Activated effector memory CD4-positive, alpha-beta T cell treated with anti-CD3 and anti-CD28 coated beads, Interleukin-2, amount 50 U/mL, for 16 hours (primary cell): ENCODE results near the gene LRGUK.
"Not testable (repeated sequence)": the region's sequence is repeated elsewhere in the genome, so short reads cannot be mapped to it uniquely, and the experiment has no call there.

Source experiments
- DNase-seq: peaks from one replicate; pipeline ENCODE4 v3.0.0-alpha.2; 2020

The LRGUK gene

DNA sequence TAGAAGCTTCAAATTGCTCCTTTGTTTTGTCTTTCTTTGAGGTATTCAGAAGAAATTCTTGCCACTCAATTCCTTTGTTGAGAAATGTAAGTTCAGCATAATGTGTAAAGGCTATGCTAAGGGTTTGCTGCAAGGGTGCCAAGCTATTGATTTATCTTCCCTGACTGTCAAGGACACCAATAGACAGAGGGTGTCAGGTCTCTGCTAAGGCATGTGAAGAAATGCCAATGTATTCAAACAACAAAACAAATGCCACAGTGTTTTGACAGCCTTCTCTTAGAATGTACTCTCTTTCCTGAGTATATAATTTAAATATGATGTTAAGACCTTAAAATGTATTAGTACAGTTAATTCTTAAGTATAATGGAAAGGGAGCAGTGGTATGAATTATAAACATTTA, 62.4 kb downstream of the LRGUK start:
- DNase-seq: no peak

DNA sequence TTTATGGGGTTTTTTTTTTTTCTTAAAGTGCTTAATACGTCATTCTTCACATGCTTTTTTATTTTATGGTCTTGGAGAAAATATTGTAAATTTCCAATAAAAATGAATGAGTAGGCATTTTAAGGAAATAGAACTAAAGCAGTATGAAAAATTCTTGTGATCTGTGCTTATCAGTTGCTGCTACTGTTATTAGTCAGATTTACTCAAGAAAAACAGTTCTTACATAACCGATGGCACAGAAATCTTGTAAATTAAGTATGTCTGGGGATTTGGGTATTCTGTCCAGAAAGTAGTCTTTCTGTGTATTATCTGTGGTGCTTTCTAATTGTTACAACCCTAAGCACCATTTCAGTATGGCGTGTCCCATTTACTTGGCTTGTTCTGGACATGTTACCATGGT, 64.7 kb downstream of the LRGUK start:
- no peak for DNase-seq

DNA sequence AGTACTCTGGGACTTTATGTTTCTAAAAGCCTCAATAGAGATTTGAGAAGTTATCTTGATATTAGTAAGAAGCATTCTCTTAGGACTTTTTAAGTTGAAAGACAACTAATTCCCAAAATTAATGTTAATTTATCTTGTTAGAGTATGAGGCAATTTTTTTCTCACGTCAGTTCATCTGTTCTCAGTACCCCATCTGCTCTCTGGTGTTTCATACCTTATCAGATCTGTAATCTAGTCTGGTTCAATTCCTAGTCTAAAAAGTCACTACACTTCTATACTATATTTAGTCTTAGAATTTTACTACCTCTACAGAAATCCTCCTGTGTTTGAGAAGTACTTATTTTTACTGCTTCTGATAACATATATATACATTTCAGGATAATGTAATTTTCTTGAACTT, 66.1 kb downstream of the LRGUK start:
- no peak for DNase-seq

DNA sequence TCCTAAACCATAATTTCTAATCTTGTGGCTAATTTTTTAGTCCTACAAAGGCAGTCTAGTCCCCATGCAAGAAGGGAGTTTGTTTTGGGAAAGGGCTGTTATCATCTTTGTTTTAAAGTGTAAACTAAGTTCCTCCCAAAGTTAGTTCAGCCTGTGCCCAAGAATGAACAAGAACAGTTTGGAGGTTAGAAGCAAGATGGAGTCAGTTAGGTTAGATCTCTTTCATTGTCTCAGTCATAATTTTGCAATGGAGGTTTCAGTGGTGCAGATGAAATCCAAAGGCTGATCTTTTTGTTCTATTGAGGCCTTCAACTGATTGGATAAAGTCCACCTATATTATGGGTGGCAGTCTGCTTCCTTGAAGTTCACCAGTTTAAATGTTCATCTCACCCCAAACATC, 68.1 kb downstream of the LRGUK start:
- DNase-seq: no peak

DNA sequence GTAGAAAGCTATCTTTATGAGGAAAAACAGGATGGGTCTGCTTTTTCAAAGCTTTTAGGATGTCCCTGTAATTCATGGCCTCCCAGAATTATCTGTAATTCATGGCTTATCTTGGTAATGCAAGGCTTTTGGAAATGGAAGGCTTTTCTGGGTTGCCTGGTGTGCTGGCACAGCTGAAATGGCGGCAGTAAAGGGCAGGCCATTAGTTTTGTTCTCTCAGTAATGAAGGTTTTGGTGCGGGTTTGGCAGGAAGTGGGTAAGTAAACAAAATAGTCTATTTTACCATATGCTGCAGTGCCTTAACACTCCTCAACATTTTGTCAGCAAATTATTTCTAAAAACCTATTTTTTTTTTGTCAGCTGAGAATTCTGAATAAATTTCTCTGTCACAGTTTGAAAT, 69.3 kb downstream of the LRGUK start:
- no peak for DNase-seq

DNA sequence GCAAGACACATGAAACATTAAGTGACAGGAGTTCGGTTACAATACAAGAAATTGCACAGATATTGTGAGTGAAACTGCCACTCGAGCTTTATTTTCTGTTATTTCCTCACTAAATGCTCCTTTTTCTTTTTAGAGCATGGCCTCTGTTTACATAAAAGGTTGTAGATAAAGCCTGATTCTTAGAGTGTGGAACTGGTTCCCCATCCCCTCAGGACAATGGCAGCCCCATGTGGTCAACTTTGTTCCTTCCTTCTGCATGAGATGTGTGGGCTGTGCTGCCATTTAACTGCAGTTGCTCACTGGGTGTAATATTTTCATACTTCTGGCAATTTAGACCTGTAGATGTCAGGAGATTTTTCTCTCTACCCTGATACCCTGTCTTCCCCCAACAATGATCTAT, 70.2 kb downstream of the LRGUK start:
- no peak for DNase-seq

DNA sequence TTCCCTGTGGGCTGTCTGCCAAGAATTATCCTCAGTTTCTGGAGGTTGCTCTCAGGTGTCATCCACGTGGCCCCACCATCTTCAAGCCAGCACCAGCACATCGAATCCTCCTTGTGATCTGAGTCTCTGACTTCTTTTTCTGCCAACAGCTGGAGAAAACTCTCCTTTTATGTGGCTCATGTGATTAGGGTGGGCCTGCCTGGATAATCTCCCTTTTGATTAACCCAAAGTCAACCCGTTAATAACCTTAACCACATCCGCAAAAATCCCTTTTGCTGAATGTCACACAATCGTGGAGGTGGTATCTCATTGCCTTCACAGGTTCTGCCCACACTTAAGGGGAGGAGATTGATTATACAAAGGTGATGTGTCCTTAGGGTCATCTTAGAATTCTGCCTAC, 73.8 kb downstream of the LRGUK start:
- DNase-seq: no peak

DNA sequence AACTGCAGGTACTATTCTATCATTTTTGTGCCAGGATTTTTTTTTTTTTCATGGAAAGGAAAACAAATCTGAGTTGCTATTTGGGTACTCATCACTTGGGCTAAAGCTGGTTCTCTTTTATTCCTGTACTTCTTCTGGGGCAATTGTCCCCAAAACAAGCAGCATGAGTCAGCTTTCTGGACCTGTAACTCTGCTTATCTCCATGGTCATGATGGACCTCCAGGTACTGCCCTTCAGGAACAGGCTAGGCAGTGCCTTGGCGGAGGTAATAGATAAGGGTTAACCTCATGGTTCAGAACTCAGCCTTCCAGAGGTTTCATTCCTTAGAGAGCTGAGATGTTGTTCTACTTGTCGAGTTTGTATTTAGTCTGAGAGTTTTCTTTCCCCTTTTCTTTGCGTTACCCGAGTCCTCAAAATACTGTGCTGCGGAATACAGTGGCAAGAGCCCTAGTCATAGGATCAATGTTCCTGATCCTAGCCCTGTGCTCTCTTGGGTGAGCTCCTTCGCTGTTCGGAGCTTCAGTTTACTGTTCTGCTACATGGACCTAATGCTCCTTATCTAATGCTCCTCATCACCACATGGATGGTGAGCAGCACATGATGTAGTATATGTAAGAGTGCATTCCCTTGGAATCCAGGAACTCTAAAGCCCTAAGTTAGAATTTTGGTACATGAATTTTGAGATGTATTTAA, 74.6 kb downstream of the LRGUK start:
- DNase-seq: no peak

DNA sequence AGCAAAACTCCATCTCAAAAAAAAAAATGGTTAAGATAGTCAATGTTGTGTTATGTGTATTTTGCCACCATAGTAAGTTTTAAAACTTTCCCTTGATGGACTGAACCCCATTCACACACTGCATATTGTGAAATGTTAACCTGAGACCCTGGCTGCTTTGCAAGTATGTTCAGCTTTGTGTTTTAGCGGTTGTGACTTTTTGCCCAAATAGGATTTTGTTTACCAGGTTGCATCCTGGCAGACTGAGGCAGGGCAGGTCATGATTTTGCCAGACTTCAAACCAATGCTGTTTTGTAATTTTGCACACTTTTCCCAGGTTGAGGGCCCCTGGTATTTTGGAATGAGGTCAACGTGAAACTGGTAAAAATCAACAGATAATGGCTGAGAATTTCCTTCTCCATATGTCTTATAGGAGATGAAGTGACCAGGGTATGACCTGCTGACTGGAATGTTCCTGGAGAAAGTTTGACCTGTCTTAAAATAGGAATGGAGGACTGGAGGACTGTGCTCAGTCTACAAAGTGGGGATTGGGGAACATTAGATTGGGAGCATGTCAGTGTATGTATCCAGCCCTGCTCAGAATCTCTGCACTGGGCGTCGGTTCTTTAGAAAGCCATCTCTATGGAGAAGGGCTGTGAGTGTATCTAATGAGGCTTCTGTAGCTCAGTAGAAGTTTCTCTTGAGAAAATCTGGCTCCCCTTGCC, 76.2 kb downstream of the LRGUK start:
- no peak for DNase-seq

DNA sequence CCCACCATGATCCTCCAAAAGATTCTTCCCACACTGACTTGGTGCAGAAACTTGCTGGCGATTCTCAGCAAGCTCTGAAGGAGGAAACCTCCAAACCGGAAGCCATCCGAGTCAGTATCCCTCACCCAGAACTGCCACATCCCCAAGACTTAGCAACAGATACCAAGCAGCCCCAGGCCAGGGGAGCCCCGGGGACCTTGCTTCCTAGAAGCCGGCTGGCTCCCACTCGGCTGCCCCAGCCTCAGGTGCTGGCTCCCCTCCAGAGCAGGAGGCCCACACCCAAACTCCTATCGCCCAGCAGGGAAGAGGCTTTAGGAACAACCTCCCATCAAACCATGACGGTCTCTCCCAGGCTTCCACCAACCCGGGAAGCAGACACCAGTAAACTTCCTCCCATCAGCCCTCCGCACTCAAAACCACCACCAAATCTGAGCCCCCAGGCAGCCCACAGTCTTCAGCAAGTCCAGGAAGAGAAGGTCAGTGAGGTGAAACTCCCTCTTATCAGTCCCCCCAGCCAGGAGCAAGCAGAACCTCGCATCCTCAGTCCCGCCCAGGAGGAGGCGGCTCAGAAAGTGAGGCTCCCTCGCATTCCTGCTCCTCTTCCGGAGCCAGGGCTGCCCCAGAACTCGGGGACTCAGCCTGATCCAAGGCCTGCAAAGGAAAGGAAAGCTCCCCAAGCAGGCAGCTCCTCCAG, 82.3 kb downstream of the LRGUK start:
- DNase-seq: no peak

DNA sequence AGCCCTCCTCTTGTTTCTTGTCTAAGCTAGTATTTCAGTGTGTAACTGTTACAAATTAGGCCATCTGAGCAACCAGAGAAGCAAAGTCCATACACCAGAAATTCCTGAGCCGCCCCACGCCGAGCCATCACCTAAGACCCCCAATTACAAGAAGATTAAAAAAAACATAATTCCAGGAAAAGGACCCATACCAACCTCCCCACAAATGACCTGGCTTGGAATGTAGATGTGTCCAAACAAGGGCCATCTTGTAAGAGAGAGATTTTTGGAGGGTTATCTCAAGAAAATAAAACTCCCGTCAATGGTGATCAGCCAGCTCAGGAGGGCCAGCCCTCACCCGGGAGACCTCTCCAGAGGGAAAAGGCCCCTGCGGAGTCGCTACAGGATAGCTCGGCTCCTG, 83.1 kb downstream of the LRGUK start:
- DNase-seq: no peak

DNA sequence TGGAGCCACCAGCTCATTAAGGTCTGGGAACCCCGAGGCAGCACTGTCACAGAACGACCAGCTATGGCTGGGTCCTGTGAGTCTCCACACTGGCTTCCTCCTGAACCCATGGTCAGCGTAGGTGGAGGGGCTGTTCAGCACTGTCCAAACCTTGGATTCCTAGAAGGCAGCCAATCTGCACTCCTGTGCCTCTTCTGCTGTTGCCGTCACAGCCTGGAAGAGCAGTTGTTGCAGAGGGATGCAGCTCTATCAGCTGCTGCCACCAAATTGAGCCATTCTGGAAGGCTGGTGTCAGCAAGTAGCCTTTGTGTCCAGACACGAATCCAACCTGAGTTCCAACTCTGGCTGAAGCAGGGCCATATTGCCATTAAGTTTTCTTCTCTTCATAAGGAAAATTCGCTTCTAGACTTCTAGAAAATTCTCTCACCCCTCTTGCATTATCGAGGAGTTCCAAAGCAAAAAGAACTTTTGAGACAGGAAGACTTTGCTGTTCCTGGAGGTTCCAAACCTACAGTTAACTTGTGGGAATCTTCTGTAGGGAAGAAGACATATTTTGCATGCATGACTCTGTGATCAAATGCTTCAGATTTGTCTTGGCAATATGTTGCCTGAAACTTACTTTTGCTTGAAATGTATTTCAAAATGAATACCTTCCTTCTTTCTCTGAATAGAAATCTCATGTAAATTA, 84.0 kb downstream of the LRGUK start:
- DNase-seq: no peak

DNA sequence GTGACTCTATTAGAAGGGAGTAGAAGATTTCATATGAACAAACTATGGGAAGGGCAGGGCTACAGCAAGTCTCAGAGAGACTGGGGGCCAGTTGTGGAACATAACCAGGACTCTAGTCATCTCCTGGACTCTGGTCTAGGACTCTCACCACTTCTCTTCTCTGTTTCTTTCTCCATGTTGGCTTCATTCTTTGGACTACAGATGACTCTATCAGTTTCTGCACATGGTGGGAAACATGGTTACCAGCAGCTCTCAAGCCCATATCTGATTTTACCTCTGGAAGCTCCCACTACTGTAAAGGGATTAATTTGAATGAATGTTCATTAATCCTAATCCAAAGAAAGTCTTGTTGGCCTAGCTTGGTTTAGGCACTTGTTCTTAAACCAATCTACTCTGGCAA, 84.7 kb downstream of the LRGUK start:
- no peak for DNase-seq

DNA sequence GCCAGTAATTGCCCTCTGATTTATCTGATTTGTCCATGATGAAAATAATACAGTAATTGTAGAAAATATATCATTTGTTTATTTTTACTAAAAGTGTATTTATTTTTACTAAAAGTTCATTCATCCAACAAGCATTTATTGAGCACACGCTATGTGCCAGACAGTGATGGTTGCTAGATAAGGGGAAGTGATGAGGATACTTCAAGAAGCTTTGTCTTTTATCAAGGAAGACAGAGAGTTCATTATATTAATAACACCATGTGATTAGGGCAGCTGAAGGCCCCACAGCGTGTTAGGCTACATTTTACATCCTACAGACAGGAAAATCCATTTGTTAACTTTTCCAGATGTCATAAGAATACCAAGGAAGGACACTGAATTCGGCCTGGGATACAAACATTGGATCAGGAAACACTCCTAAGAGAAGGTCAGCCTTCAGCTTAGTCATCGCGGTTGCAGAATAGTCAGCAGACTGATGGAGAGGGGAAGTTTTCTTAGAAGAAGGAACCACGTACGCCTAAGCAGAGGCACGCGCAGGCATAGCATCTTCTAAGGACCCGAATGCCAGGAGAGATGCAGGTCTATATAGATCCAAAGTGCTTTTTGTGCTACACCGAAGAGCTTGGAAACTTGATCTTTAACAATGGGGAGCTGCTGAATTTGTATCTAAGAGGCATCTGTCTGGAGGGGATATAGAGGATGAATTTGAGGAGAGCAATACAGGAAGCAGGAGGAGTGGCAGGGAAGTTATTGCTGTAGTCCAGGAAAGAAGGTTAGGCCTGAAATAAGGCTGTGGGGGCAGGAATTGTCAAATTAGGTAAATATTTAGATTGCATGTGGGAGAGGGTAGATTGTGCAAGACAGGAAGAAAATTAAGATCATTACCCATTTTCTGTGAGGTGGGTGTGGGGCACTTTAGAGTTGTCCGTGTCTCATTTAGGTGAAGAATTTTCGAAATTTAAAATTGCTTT, 85.7 kb downstream of the LRGUK start:
- DNase-seq: no peak

DNA sequence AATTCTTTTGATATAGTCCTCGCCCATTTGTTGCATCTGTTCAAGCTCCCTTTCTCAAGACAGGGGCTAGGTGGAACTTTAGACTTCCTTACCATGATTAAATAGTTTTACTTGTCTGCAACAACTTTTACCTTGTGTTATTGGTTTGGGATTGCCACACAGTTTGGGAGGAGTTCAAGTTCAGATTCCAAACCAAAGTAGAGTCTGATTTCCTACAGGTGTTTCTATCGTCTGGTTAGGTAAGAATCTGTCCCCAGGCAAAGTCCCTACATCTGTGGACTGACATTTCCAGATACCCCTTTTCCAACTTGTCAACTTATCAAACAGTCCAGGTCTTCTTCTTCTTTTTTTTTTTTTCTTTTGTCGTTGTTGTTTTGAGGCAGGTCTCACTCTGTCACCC, 93.1 kb downstream of the LRGUK start:
- no peak for DNase-seq

DNA sequence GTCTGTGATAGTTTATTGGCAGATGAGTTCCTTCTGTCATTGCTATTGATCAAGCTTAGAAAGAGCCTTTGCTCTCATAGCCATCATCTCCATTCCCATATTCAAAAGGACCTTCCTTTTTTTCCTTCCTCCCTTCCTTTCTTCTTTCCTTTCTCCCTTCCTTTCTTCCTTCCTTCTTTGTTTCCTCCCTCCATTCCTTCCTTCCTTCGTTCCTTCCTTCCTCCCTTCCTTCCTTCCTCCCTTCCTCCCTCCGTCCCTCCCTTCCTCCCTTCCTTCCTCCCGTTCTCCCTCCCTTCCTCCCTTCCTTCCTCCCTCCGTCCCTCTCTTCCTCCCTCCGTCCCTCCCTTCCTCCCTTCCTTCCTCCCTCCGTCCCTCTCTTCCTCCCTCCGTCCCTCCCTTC, 104.2 kb downstream of the LRGUK start:
- DNase-seq: not testable (repeated sequence)

DNA sequence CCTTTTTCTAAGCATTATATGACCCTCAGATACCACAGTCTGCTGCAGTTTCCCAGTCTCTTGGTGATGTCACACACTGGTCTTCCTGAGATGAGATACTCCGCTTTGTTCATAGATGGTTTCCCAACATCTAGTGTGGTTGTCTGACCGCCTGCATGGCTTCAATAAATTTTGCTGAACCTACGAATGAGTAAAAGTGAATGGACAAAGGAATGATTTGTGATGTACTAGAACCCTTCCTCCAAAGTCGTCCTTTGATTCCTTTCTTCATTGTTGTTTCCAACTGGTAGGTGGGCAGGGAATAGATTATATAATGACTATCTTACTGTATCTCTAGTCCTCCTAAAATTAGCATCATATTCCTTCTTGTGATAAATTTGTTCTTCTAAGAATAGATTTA, 107.1 kb downstream of the LRGUK start:
- no peak for DNase-seq

DNA sequence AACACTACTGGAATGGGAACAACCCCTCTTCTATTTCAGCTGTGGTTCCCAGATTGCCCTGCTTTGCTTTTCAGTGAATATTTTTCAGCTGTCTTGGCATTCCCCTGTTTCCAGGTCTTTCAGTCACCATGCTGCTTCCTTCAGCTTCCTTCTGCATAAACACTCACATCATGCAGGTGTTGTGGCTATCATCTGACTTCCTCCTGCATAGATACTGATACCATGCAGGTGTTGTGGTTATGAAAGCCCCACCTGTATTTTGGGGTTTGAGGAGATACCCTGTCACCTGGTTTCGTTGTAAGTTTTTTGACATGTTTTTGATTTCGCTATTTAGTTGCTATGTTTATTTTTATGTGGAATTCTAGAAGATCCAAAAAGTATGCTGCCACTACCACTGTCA, 118.1 kb downstream of the LRGUK start:
- no peak for DNase-seq

DNA sequence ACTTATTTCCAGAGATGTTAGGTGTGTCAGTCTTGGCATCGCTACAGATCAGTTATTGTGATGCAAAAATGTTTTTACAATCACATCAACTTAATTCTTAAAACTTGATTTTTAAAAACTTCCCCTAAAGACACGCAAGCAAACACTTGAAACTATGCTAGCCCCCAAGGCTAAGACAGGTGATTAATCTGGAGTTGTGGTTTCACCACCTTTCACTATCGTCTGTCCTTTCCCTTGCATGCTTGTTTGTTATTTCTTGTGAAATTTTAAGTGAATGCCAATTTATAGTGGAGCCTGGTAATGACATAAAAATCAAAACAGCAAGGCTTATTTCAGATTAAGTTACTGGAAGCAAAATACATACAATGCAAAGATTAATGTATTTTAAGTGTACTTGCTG, 119.2 kb downstream of the LRGUK start:
- no peak for DNase-seq

DNA sequence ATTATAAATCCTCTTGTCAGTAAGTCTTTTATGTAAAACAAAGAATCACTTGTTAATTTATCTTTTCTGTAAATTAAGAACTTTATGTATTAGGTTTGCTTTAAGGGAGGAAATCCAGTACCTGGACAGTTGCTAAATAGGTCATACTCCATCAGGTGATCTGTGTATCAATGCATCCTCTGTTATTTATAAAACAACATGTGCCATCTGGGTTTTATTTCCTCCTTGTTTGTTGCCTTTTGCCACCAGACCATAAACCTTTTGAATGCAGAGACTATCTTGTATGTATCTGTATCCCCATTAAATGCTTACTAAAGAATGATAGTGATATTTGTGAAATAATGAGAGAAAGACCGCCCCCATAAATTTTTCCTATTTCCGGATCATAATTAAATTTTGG, 119.6 kb downstream of the LRGUK start:
- DNase-seq: no peak

DNA sequence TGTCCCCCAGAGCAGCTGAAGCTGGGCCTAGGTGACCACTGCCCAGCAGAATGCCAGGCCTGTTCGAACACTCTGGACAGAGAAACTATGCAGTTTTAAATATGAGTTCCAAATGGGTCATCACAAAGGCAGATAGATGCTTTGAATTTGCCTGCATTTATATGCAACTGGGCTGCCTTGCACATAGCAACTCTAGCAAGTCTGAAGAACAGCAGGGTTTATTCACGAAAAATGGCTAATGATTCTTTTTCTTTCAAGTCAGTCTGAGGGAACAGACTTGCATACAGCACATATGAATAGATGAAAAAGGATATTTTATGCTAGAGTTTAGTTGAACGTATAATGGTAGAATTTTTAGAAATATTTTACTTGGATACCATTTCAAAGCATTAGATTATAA, 121.1 kb downstream of the LRGUK start:
- DNase-seq: no peak

DNA sequence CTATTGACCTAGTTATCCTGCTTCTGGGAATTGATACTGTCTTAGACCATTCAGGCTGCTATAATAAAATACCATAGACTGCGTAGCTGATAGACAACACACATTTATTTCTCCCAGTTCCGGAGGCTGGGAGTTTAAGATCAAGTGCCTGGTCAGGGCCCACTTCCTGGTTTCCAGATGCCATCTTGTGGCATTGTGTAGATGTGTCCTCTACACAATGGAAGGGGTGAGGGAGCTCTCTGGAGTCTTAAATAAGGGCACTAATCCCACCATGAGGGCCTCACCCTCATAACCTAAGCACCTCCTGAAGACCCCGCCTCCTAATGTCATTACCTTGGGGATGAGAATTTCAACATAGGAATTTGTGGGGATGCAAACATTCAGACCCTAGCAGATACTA, 127.2 kb downstream of the LRGUK start:
- DNase-seq: no peak

DNA sequence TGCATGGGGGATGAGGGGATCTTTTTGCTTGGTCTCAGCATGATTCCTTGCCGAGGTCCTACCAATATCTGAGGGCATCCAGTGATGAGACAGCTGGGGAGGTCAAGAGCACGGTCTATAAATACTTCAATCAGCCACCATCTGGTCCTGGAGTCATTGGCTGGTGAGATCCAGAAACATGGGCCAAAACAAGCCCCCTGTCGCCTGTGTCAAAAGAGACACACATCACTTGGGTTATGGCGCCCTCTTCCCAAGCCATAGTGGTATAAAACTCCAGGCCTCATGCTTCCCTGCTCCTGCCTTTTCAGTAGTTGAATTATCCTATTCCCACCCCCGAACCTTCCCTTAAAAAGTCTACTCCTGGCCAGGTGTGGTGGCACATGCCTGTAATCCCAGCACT, 128.7 kb downstream of the LRGUK start:
- DNase-seq: no peak
